Activated CD8-positive, alpha-beta memory T cell treated with anti-CD3 and anti-CD28 coated beads, Interleukin-2, amount 50 U/mL, for 1 hour (primary cell): Measurements from ENCODE around the gene MYH15.

ENCODE experiments used
- DNase-seq: peaks from one replicate; pipeline ENCODE4 v3.0.0-alpha.2; 2020; ENCODE audit errors: extremely low read depth

Gene MYH15

DNA sequence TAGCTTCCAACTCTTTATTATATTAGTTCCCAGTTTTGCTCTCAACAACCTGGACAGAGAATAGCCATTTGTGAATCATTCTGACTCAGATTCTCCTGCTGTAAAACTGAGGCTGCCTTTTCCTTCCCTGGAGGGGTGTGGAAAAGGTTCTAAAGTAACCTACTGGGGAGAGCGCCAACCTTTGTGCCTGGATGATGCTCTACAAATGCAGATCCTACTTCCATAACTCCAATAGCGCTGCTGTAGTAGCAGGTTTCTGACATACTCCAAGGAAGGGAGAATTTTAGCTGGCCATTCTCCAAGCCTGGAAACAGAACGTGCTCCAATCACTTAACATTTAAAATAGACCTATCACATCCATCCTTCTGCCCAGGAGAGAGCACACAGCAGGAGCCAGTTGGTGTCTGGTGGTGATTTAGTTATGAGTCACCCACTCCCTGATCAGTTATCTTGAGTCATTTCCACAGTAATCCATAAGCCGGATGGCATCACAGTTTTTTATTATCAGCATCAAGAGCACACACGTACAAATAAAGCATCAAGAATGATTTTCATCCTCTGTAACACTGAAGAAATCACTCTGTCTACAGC, 38.3 kb downstream of the MYH15 start:
- no peak for DNase-seq

DNA sequence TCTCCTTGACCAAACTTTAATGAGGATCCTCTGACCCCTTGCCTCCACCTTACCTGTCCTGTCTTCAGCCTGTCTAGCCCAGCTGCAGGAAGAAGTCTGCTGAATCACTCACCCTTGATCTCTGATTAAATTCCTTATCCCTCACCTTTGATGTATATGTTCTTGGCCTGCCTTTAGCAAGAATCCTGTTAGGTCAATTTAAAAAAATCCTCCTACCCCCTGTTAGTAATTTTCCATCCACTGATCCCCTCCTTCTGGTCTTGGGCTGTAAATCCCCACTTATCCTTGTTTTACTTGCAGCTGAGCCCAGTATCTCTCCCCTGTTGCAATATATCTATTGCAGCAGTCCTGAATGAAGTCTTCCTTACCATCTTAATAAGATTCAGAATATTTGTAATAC, 39.0 kb downstream of the MYH15 start:
- no peak for DNase-seq

DNA sequence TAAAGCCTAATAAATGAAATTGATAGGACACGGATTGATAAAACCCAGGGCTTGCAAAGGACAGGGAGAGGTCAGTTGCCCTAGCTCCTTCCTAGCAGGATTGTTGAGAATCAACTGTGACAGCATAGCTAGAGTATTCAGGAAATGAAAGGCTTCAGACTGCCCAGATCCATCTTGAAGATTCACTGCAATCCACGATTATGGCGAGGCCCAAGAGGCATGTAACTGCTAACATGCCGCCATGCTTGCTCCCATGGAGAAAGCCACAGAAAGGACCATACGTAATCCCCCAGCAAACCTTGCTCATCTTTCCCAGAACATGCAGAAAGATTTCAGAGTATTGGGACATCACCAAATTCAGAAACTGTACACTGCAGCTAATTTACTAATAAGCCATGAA, 41.3 kb downstream of the MYH15 start:
- DNase-seq = no peak

DNA sequence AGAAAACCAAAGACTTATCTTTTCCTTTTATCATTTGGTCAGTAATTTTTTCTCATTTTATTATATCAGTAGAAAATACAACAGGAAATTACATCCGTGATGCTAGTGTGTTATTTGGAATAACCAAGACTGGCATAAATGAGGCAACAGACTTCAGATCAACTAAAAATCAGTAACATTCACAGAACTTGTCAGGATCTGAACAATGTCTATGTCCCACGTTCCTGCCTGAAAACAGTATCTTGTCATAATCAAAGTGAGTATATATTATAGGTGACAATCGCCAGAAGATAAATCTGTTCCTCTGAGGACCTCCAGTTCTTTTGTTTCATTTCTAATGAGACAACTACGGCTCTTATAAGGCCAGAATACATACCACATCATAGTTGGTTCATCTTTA, 41.8 kb downstream of the MYH15 start:
- no peak for DNase-seq

DNA sequence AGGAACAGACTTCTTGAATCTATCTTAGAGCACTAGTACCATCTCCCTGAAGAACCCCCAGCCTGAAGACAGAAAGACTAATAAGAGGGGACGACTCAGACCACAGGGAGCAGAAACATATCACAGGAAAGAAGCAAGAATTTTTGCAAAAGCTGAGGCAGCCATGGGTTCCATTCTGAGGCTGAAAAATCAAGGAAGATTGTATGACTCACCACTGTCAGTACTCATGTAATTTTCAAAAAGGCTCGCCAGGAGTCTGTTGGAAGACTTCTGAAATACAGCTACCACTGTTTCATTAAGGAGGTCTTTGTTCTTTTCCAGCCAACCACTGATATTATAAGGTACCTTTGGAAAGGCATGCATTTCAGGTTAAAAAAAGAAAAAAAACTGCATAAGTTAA, 47.5 kb downstream of the MYH15 start:
- DNase-seq = no peak

DNA sequence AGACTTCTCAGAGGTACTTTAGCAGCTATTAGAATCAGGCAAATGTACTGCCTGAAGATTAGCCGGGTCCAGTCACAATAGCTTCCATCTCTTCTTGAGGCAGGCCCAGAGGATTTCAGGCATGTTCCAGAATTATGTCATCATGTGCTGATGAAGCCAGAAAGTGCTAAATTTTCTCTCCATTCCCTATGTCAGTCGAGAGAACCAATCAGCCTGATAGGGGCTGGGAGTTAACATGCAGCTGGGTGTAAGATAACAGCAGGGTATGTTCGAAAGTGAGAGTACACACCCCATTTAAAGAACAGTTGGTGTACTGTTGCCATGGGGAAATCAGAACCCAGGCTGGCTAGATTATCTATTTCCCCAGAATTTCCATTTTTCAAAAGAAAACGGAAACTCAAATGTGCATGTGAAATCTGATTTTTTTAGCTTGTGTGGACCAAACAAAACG, 48.7 kb downstream of the MYH15 start:
- no peak for DNase-seq

DNA sequence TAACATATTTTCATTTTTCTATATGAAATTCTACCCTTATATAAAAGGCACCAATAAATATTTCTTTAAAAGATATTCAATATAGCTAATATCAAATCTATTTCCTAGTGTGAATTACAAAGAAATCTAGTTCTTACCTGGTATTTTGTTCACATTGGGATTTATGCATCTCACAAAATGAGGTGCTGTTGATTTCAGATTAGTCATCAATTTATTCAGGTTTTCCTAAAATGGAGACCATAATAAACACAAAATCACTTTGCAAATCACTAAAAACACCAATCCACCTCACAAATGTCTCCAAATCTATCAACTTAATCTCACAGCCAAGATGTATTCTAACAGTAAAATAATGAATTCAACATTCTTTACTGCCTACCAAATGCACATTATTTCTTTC, 51.2 kb downstream of the MYH15 start:
- no peak for DNase-seq

DNA sequence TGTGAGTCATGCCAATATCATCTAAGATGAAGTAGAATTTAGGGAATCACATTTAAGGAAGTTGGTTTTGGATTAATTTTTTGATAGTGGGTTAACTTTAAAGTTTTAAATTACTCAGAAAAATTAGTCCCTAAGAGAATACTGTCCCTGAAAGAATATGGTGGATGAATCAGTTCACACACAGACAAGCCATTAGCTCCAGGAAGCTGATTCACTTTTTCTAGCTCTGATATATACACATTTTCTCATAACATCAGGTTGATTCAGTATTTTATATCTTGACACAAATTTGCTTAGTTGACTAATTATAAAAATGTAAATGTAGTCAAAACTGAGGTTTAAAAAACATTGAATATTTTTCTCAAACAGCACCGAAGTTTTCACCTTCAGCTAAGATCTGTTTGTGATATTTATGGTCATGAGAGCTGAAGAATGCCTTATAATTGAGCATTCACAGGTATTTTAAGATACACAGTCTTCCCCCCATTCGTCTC, 55.1 kb downstream of the MYH15 start:
- DNase-seq = no peak

DNA sequence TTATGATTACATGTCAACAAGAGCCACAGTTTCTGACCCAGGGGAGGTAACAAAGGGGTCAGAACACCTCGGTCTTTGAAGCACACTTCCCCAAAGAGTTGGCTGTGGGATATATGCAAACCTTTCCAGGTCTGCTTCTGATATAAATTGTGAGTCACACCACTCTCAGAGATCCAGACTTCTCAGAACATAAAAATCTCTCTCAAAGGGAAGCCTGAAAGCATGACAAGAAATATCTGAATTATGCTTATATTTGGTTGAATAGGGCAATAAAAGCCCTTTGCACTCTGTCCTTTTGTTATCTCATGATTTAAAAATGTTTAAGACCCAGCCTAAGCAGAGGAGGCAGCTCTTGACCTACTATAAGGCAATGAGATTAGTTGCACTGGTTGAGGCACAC, 56.8 kb downstream of the MYH15 start:
- no peak for DNase-seq

DNA sequence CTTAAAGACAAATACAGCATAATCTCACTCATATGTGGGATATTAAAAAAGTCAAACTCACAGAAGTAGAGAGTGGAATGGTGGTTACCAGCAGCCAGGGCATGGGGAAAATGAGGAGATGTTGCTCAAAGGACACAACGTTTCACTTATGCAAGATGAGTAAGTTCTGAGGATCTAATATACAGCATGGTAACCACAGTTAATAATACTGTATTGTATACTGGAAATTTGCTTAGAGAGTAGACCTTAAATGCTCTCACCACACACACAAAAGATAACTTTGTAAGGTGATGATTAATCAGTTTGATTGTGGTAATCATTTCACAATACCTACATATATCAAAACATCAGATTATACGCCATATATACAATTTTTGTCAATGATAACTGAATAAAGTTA, 60.0 kb downstream of the MYH15 start:
- no peak for DNase-seq

DNA sequence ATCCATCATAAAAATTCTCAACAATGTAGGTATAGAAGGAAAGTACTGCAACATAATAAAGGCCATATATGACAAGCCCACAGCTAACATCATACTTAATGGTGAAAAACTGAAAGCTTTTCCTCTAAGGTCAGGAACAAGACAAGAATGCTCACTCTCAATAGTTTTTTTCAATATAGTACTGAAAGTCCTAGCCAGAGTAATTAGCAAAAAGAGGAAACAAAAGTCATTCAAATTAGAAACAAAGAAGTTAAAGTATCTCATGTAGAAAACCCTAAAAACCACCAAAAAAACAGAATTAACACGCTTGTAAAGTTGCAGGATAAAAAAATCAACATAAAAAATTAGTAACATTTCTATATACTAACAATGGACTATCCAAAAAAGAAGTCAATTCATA, 61.8 kb downstream of the MYH15 start:
- no peak for DNase-seq

DNA sequence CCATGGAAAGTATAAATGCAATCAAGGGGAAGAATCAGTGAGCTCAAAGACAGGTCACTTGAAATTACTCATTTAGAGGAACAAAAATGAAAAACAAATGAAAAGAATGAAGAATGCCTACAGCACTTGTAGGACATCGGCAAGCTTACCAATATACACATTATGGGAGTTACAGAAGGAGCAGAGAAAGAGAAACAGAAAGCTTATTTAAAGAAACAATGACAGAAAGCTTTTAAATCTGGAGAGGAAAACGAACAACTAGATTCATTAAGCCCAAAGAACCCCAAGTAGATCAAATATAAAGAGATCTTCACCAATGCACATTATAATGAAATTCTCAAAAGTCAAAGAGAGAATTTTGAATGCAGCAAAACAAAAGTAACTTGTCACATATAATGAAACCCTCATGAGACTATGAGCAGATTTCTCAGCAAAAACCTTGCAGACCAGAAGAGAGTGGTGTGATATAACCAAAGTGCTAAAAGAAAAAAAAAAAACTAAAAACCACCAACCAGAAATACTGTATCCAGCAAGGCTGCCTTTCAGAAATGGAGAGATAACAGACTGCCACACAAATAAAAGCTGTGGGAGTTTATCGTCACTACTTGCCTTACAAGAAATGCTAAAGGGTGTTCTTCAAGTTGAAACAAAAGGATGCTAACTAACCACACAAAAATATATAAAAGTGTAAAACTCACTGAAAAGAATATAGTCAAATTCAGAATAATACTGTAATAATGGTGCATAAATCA, 63.1 kb downstream of the MYH15 start:
- no peak for DNase-seq

DNA sequence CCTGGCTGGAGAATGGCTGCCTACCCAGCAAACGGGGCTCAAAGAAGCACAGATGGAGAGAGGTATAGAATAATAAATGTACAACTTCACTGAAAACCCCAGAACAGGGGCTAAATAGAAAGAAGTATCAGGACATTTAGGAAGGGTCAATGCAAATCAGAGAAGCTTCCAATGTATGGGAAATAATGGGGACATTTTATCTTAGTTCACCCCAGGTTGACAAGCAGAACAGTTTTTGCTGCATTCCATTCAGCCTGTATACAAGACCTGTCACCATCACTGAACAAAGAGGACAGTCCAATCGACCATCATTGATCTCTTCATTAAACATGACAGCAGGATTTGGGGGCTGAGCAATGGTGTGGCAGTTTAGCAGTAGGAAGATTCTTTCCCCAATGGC, 68.1 kb downstream of the MYH15 start:
- DNase-seq = no peak

DNA sequence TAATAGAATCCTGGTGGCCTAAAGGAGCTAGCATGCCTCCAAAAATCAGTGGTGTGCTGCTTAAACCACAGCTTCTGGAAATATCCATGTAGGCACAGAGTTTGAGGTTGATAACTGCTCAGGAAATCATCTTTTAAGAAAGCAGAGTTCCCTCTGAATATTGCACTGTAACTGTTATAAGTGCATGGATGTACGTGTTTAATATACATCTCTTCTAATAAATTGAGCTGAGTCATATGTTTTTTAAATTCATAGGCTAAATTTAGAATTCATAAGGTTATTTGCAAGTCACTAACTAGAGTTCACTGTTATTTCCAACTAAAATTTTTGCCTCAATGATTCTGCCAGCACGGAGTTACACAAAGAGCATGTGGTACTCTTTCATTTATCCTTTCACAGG, 68.9 kb downstream of the MYH15 start:
- no peak for DNase-seq

DNA sequence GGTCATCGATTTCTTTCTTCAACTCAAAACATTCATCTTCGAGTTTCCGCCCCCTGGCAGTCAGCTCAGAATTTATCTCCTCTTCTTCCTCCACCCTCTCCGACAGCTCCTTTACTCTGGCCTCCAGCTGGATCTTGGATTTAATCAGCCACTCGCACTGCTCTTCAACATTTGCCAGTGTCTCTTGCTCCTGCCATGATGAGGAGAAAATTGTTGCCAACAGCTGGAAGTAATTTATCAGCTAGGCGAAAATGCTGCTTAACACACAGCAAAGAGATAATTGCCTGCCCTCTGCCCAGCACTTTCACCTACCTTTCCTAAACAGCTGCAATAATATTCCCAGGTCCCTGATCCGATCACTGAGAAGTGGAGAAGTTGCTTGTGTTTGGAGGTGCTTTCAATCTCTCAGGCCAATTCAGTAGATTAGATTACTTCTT, 69.3 kb downstream of the MYH15 start:
- DNase-seq = no peak

DNA sequence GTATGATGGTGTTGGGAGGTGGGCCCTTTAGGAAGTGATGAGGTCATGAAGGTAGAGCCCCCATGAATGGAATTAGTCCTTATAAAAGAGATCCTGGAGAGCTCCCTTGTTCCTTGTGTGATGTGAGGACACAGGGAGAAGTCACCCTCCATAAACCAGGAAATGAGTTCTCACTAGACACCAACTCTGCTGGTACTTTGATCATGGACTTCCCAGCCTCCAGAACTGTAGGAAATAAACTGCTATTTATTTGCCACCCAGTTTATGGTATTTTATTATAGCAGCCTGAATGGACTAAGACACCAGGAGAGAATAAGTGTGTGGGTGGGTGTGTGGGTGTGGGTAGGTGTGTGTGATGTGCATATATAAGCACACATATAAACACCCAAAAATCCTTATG, 71.9 kb downstream of the MYH15 start:
- no peak for DNase-seq

DNA sequence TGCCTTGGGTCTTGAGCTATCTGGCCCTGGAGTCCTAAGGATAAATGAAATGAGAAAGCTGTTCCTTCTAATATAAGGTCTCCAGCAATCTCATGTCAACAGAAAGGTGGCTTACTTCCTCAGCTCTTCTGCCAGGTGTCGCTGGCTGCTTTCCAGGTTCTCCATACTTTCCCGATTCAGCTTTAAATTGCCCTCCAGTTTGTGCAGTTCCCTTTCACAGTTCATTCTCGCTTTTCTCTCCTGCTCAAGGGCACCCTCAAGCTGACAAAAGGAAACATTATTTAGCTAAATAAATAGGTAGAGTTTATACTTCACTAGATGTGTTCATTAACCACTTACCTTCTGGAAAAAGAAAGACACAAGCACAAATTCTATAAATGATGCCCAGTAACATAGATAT, 73.0 kb downstream of the MYH15 start:
- DNase-seq = no peak

DNA sequence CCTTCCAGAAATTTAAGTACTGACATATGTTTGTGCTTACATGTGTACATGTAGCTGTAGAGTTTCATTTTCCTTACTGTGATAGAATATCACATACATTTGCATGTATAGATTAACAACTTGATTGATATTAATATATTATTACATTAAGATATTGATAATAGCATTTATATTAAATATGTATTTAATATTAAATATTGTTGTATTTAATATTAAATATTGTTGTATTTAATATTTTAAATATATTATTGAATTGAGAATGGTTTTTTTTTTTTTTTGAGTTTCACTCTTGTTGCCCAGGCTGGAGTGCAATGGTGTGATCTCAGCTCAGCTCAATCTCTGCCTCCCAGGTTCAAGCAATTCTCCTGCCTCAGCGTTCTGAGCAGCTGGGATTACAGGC, 76.5 kb downstream of the MYH15 start:
- no peak for DNase-seq

DNA sequence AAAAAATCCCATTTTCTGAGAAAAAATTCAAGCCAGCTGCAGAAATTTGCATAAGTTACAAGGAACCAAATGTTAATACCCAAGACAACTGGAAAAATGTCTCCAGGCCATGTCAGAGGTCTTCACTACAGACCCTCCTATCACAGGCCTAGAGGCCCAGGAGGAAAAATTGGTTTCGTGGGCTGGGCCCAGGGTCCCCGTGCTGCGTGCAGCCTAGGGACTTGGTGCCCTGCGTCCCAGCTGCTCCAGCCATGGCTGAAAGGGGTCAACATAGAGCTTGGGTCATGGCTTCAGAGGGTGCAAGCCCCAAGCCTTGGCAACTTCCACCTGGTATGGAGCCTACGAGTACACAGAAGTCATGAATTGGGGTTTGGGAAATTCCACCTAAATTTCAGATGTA, 78.0 kb downstream of the MYH15 start:
- DNase-seq = no peak

DNA sequence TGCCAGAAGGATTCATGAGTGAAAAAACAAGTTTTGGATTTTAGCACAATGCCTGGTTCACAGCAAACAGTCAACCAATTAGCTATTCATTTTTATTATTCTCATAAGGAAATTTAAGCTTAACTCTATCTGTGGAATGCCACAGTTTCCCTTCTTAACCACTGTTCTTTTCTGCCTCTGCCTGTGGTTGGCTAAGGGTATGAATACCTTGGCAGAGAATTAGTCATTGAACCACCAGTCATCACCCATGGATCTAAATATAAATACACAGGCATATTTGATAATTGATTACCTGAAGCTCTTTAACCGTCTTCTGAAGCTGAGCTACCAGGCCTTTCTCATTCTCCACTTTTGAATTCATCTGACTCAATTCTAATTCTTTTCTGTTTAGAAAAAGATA, 79.9 kb downstream of the MYH15 start:
- no peak for DNase-seq

DNA sequence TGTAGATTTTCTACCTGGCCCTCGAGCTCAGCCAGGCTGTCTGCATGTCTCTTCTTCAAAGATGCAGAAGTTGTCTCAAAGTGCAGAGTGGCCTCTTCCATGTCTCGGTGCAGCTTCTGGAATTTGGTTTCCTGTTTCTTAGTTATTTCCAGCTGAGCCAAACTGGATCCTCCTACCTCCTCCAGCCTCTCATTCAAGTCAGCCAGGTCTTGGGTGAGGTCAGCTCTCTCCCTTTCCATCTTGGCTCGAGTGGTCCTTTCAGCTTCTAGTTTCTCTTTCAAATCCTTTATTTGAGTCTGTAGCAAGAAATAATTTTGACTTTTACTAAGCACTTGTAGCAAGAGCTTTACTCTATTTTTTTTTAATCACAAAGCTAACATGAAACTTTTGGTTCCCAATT, 81.8 kb downstream of the MYH15 start:
- no peak for DNase-seq

DNA sequence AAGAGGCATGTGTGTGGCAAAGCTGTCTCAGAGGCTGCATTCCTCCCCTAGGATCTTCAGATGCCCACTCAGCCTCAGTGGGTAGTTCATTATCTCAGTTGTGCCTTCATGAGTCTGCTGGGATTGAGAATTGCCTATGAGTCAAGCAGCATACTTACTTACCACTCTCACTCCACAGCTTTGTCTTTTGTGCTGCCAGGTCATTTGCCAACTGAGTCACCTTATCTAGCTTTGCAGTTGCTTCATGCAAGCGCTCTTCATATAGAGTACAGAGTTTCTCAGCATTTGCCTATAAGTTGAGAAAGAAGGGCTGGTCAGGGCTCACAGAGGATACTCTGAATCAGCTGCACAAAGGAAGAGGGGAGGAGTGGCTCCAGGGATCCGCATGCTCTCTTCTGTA, 89.5 kb downstream of the MYH15 start:
- no peak for DNase-seq

DNA sequence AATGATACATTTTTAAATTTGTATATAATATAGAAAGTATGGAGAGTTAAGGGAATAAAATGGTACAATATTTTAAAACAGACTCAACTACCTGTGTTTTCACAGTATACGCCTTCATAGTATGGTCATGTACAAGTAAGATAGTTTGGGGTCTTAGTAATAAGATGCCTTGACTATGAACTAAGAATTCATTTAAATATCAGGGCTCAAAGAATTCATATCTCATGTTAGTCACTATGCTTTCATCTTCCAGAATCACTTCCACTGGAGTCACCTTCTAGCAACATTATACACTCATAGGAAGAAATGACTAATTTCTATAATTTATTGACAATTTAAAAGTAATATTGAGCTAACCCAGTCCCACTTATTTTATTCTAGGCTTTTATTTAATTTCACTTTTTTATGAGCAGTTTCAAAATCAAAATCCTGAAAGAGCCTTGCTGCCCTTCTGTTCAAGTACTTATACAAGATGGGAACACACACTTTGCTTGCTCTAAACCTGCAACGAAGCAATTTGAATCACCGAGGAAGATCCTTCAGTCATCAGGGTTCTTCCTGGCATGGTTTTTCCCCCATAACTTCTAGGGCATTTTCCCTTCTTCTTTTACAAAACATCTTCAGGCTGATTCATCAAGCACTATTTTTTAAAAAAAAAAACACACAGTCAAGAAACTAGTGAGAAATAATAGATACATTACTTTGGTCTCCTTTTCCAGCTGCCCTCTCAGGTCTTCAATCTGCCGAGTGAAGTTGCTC, 94.1 kb downstream of the MYH15 start:
- no peak for DNase-seq
